NCI-H1092 (cell line): ENCODE data around the gene TGFBR1.
A peak's percentile ranks its signal among the peaks of the same experiment; 100 is the strongest.

Experiments
- DNase-seq: peaks from one replicate; lab custom pipeline; 2025; lab: John Stamatoyannopoulos, UW

Gene TGFBR1

DNA sequence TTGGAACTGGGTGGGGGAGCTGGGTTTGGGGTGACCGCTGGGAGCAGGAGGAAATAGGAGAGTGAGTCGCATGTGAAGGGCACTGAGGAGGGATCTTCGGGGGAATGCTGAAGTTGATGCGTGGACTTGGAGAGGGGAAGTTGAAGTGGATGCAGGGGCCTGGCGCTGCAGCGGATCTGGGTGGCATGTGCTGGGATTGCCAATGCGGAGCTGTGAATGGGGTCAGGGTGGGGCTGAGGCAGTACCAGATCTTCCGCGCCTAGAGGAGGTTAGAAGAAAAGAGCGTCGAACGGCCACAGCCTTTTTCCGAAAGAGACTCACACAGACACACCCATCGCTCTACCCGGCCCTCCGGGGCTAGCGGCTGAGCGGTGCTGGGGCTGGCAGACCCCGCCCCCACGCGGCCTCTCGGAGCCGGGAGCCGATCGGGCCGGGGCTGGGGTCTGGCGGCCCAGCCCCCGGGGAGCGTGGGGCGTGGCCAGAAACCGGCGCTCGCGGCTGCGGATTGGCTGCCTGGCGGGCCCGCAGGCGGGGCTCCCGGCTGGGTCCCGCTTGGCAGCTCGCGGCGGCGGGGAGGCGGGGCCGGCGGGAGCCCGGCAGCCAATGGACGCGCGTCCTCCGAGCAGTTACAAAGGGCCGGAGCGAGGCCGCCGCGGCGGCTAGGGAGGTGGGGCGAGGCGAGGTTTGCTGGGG, at the start of gene TGFBR1:
TGFBR1 (plus strand) TSS at position 655 of the 693 bp plus-strand sequence. CDS start 93 bp downstream, outside the sequence.
- peak; percentile 90 for DNase-seq

DNA sequence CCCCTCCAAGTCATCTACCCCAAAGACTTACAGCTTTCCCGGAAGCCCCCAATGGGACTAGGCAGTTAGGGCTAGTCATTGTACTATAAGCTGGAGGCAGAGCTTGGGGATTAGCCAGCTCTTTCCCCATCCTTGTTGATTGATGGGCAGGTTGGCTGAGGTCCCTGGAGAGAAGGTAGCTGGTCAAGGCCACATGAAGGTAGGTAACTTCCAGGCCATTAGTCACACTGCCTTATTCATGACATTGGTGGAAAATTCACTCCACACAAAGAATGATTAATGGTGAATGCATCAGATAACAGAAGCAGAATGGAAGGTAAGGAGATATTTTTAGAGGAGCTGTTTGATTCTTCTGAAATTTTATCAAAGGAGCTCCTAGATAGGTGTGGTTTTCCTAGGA, 49.5 kb upstream of the TGFBR1 start:
- DNase-seq = no peak

DNA sequence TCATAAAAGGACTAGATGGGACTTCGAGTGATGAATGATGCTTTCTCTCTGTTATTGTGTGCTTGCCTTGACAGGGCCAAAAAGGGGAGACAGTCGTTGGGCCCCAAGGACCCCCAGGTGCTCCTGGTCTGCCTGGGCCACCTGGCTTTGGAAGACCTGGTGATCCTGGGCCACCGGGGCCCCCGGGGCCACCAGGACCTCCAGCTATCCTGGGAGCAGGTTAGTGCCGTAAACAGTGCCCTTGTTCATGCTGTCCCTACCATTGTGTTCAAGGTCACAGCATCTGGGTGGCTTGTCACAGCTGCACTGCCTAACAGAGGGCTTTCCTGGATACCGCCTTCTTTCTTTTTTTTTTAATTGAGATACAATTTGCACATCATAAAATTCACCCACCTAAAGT, 48.7 kb upstream of the TGFBR1 start:
- DNase-seq = no peak

DNA sequence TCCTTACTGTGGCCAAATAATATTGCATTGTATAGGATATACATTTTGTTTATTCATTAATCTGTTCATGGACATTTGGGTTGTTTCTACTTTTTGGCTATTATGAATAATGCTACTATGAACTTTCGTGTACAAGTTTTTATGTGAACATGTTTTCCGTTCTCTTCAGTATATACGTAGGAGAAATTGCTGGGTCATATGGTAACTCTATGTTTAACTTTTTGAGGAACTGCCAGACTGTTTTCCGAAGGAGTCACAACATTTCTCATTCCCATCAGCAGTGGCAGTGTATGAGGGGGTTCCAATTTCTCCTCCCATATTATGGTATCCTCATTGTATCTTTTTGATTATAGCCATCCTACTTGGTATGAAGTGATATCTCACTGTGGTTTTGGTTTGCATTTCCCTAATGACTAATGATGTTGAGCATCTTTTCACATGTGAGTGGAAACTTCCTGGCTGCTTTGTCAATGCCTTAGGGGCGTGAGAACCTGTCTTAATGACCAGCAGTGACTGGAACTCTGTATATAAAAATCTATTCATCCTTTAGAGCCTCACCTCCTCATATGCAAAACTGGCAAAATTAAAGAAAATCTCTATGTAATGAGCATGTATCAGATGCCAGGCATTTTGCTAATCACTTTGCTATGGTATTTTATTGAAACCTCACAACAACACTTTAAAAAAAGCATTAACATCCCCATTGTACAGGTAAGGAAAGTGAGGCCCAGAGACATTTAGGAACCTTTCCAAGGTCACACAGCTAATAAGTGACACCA, 47.8 kb upstream of the TGFBR1 start:
- DNase-seq = no peak

DNA sequence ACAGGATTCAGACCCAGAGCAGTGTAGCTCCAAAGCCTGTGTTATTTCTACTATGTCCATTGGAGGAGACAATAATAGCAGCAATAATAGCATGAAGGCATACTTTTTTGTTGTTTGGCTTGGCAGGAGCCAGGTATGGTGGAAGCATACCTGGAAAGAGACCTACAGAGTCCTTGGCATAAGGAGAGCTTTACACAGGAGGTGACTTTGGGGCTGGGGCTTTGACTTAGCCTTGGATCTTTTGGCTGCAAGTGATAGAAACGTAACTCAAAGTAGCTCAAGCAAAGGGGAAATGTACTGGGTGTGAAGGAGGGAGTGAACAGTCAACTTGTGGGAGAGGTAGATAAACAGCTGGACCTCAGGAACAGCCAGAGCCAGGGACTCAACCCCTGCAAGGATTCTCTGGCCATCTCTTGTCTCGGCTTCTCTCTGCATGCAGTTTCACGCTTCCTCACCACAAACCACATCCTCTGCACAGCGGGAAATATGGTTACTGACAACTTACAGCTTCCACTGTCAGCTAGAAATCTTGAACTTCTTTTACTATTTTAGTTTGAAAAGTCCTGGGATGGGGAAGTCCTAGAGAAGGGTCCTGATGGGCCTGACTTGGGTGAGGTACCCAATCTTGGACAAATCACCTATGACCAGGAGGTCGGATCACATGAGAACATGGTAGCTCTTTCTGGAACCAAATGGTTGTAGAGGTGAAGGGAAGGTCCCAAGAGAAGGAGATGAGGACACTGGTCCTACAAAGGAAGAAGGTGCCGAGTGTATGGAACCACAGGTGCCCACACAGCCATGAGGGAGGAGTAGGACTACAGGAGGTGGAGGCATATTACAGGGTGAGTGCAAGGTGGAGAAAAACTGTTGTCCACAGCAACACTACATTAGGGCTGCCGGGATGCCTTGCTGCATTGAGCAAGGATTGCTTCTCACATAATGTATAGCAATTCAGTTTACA, 47.0 kb upstream of the TGFBR1 start:
- no peak for DNase-seq

DNA sequence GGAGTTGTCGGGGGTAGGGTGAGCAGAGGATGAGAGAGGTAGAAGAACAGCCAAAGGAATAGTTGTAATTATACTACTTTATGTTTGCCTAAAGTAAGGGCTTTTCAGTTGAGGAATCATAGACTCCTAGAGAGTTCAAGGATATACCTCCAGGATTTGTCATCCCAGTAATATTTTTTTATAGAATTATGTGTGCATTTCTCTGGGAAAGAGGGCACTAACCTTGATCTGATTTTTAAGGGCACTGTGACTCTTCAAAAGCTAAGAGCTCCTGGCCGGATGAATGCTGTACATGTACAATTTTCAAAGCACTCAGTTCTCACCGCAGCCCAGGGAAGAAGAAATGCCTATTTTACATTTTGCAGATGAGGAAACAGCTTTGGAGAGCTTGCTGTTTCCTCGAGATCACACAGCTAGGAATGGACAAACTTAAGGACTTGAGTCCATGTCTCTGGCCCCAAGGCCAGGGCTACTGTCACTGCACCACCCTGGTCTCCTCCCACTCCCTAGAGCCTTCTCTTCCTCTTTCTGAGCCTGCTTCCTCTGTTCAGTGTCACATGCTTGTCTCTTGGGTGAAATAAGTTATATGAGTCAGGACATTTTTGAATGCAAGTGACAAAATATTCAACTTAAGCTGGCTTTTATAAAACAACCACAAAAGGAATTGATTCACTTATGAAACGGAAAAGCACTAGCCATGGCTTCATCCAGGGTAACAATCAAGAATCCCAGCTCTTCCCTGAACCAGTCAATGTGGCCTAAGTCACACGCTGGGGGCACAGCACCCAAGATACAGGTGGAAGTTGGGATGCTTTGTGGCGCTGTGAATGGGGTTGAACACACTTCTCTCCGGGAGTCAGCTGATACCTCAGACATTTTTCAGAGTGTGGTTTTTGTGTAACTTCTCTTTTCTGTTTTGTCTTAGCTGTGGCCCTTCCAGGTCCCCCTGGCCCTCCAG, 45.7 kb upstream of the TGFBR1 start:
- no peak for DNase-seq

DNA sequence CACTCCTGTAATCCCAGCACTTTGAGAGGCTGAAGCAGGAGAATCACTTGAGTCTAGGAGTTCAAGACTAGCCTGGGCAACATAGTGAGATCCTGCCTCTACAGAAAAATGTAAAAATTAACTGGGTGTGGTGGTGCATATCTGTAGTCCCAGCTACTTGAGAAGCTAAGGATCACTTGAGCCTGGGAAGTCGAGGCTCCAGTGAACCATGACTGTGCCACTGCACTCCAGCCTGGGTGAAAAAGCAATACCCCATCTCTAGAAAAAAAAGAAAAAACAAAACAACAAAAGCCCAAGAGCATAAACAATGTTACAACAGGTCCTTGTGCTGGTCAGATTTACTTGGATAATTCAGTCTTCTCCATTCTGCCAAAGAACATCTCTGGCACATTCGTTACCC, 44.3 kb upstream of the TGFBR1 start:
- no peak for DNase-seq

DNA sequence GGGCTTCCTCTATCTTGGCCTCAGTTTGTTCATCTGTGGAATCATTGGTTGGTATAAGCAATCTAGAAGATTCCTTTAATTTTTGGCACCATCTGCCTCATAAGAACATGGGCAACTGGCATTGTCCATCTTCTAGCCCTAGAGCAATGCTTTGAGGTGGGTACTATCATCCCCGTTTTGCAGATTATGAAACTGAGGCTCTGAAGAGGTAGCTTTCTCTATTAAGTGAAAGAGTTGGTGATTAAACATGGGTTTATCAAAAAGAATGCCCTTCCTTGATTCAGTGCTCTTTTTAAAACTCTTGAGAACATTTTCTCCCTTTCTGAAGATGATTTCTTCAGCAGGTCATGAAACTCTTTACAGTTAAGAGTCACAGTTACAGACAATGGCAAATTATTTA, 42.4 kb upstream of the TGFBR1 start:
- no peak for DNase-seq

DNA sequence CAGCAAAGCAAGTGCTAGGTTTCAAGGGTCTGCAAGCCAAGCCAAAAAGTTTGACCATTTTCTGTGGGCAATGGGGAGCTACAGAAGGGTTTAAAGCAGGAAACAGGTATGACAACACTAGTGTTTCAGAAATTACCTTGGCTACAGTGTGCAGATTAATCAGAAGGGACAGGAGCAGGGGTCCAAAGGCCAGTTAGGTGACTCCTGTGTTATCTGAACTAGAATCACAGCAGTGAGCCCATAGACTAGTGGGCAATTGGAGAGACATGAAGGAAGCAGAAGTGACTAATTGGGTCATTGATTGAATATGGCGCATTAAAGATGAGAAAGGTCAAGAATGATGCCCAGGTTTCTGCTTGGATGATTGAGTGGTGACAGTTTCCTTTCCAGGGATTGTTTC, 41.4 kb upstream of the TGFBR1 start:
- DNase-seq = no peak

DNA sequence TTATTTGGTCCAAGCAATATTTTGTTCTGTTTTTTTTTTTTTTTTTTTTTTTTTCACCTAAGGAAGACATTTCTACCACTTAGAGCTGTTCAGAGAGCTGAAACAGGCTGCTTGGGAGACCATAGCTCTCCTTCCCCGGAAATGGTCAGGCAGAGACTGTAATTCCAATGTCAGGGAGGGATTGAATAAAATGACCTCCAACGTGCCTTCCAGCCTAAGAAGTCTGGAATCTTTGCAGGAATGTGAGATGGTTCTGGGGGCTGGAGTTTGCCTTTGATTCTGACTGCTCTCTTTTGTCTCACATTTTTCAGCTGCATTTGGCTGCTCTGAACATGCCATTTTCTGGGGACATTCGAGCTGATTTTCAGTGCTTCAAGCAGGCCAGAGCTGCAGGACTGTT, 38.3 kb upstream of the TGFBR1 start:
- DNase-seq = no peak

DNA sequence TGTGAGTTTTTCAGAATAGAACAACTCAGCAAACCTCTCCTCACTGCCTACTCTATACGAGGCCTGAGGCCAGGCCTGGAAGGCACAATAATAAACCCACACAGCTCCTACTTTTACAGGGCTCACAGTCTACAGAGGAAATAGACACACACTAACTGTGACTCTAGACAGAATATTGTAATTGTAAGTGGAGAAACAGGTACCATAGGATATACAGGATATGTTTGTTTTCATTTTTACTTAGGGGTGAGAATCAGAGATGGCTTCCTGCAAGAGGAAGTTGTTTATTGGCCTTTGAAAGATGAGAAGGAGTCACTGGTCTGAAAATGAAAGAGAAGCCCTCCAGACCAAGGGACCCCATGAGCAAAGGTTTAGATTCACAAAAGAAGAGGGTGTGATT, 35.8 kb upstream of the TGFBR1 start:
- no peak for DNase-seq

DNA sequence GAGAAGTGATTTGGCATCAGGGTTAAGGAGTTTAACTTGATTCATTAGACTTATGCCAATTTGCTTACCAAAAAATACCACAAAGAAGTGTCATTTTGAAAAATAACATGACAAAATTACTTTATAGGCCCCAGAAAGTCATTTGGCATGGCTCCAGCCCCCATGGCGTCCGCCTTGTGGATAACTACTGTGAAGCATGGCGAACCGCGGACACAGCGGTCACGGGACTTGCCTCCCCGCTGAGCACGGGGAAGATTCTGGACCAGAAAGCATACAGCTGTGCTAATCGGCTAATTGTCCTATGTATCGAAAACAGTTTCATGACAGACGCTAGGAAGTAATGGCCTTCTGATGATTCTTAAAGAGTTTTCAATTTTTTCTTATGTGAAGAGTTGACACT, 35.4 kb upstream of the TGFBR1 start:
- DNase-seq = no peak

DNA sequence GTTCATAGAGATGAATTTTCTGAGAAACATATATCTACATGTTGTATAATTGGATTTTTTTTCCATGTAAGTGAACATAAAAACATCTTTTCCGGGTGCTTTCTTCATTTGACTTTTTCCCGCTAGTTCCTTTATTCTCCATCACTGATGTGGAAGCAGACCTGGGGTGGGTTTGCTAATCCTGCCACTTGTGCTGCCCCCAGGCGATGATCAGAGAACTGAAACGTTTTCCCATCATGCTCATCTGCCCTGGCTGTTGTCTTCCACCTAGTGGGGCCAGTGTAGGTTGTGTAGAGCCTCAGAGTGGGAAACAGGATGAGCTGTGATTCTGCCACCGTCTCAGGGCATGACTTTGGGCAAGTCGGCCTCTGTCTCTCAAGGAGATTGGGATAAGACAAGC, 34.2 kb upstream of the TGFBR1 start:
- no peak for DNase-seq

DNA sequence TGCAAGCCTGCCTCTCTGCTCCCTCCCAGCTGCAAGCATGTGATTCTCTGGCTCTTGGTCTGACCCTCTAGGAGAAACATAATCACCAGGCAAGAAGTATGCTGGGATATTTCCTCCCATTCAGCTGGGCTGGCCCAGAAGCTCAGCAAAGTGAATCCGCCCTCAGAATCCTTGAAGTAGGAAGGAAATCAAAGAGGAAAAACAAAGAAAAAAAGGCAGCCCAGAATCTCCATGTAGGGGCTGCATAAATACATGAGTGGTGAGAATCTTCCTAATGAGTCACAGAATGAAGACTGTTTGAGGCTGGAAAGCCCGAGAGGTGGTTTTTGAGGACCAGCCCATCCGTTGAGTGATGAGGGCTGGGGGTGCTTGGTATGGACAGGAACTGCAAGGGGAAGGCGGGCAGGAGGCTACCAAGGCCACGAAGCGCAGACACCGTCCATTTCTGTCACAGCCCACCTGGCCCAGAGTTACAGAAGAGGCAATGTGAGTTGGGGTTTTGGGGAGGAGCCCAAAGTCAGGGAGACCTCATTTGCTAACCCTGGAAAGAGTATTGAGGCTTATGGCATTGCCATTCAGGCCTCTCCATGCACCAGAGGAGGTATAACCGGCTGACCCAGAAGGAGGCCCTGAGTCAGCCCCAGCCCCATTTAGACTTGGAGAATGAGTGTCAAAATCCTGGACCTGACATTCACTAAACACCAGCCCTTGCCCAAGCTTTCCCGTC, 33.4 kb upstream of the TGFBR1 start:
- DNase-seq = no peak

DNA sequence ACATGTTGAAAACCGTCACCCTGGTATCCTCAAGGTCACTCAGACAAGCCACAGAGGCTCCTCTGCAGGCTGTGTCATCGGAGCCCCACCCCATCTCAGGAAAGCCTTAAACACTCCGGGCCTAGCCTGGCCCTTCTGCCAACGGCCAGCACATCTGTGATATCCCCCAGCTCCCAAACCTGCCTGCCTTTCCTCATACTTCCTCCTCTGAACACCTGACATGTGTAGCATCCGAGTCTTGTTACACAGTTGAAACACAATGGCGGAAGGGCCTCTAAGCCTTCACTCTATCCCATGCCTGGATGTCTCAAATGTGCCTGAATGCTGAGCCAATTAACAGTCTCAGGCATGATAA, 32.9 kb upstream of the TGFBR1 start:
- DNase-seq = no peak

DNA sequence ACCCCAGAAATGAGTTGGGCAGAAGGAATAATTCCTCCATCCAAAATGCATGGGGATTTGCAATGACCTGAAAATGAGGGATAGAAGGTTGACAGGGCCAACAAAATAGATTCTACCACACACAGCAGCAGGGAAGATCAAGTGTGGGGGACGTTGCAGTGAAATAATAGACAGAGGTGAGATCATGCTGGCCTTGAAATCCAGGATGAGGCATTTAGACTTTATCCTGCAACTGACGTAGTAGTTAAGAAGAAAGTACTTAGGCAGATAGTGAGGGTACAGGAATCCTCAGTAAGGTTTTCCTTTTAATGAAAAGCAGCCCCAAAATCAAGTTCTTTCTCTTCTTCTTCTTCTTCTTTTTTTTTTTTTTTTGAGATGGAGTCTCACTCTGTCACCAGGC, 31.6 kb upstream of the TGFBR1 start:
- no peak for DNase-seq

DNA sequence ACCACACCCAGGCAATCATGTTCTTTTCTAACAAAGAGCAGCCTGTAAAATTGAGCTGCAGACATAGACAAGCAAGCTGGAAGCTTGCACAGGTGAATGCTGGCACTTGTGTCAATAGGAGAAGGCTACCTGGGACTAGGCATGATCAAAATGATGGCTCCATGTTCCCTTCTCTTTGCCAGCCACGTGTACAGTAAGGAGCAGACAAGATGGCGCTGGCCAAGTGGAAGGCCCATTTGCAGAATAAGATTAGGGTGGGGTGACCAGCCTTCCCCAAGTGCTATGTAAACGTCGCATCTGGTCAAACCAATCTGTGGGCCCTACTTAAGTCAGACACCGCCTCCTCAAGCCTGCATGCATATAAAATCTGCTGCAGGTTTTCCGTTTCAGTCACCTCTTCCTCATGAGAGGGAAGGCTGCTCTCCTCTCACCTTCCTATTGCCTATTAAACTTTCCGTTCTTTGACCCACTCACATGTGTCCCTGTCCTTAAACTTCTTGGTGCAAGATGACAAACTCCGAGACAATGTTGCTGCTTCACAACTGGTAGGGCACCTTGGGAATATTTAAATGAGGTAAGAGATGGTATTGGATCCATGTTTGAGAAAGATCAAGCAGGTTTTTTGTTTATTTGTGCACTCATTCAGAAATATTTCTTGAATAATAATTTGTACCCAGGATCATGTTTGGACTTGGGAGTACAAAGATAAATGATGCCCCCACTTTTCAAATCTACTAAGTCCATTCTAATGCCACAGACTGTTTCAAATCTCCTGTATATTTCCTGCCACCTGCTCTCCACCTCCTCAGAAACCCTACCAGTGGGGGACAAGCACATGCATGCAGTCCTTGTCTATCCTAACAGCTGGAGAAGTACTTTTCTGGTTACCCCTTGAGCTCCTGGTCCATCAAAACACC, 30.7 kb upstream of the TGFBR1 start:
- no peak for DNase-seq

DNA sequence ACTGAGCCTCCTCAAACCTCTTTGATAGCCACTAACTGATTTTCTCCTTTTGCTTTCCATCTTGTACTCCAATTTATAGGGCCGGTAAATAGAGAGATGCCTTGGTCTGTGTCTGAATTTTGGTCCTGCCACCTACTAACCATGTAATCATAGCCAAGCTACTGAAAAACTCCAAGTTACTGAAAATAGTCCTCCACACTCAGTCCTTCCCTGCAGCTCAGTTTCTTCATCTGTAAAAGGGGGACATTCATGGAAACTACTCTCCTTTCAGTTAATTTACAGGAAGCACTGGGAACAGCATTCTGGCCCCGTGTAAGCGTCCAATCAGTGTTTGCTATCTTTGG, 30.0 kb upstream of the TGFBR1 start:
- no peak for DNase-seq

DNA sequence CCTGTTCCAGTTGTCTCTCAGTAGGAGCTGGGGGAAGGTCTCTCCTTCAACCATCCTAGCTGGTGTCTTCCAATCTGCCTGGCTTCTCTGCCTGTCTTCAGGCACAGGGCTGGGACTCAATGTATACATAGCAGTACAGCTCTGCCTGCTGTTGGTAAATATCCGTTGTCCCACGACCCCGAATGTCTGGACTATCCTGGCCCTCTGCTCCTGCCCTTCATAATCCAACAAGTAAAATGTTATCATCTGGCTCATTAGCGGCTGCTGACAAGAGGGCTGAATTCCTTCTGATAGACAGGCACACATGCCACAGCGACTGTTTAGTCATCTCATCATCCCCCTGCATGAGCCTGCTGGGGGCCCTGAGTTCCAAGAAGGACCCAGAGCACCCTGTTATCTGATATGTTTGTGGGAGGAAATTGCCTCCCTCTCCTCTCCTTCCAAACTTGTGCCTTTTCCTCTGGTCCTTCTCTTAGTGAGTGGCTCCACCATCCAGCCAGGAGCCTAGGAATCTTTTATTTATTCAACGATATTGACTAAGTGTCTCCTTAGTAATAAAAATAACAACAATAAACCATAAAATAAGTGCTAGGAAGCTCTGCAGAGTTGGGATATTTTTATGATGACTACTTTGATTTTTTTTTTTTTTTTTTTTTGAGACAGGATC, 29.5 kb upstream of the TGFBR1 start:
- no peak for DNase-seq
